ENCODE results near the gene GIT1. TPM values are rescaled to one million over a fixed set of nuclear protein-coding genes. Genes with fewer than 3 reads are reported as not detected.

Gene GIT1
- total and polyA plus RNA-seq, 2 experiments from 2014 or later: 15.9 to 60.9 TPM

GRCh38 chr17:29566473-29567303 lies 22.8 kb downstream of the GIT1 start, which contains the start of gene ABHD15:
ABHD15 (minus strand) TSS chr17:29567037; CDS start chr17:29566966, 71 bp downstream.
- H3K27ac Mint-ChIP-seq: no peak within 1 kb of the TSS
- DNase-seq (ENCODE audit: low spot score): peak; percentile 67

More at GRCh38 chr17:29566473-29567303, 22.8 kb downstream of the GIT1 start, which contains the start of gene ABHD15:
- H3K9me3 Mint-ChIP-seq: no peaks in the 10 kb centered on the region
- peak; percentile 17 for ATAC-seq
- Histone ChIP-seq H3K36me3 (ENCODE audit: insufficient read depth) (no peaks in the 10 kb centered on the region), H3K79me2 (replicated peaks; ENCODE audit: insufficient read depth) (no peaks in the 10 kb centered on the region), H2AFZ (peak within 1 kb of the TSS; percentile 97), H3K27me3 (ENCODE audit: insufficient read depth) (peaks cover 52% of the 10 kb centered on the region), H3K4me3 (peak within 1 kb of the TSS; percentile 87), H3K4me1 (ENCODE audit: insufficient read depth) (peaks cover 11% of the 10 kb centered on the region), H3F3A (replicated peaks; ENCODE audit: low read depth) (peaks cover 19% of the 10 kb centered on the region), H3K27ac (ENCODE audit: low read depth) (no peak within 1 kb of the TSS), H3K4me2 (peak within 1 kb of the TSS; percentile 96), H3K9me2 (ENCODE audit: insufficient read depth) (no peaks in the 10 kb centered on the region), H4K20me1 (replicated peaks; ENCODE audit: insufficient read depth) (peaks cover 8% of the 10 kb centered on the region)
- H3K4me1 Mint-ChIP-seq: peaks cover 10% of the 10 kb centered on the region
- H3K36me3 Mint-ChIP-seq (ENCODE audit: low read depth): peaks cover 6% of the 10 kb centered on the region; the same call in 1 of the 3 replicates
- peak within 1 kb of the TSS; percentile 93 for H3K4me3 Mint-ChIP-seq
- TF ChIP-seq ZNF114 (CRISPR knock-in tag; IDR thresholded peaks at IDR 0.05) (no peak), CREB1 (CRISPR knock-in tag; IDR thresholded peaks at IDR 0.05; ENCODE audit: low read depth) (no peak), ZNF331 (CRISPR knock-in tag; IDR thresholded peaks at IDR 0.05; ENCODE audit: low read depth) (no peak), CTCF (conservative IDR thresholded peaks at IDR 0.05; ENCODE audit: low read depth in 2 of 2) (no peak), ZNF462 (CRISPR knock-in tag; IDR thresholded peaks at IDR 0.05) (no peak), JUNB (IDR thresholded peaks at IDR 0.05; ENCODE audit: unreplicated experiment) (no peak), ETS1 (IDR thresholded peaks at IDR 0.05) (no peak), REST (IDR thresholded peaks at IDR 0.05; ENCODE audit: unreplicated experiment) (no peak), EZH2phosphoT487 (IDR thresholded peaks at IDR 0.05; ENCODE audit: unreplicated experiment) (no peak), NANOG (IDR thresholded peaks at IDR 0.05; ENCODE audit: borderline replicate concordance) (no peak), POLR2AphosphoS5 (IDR thresholded peaks at IDR 0.05; ENCODE audit: low read depth) (no peak), EZH2 (IDR thresholded peaks at IDR 0.05; ENCODE audit: low read depth, unreplicated experiment) (no peak), STAT1 (IDR thresholded peaks at IDR 0.05; ENCODE audit: unreplicated experiment) (no peak)
- peaks cover 50% of the 10 kb centered on the region for H3K27me3 Mint-ChIP-seq (ENCODE audit: insufficient read depth, low read depth, poor library complexity)

Measured in GM23338 (cell line).